GM23338 (cell line): ENCODE measurements around the gene COL4A5. TPM values are rescaled to one million over a fixed set of nuclear protein-coding genes. Genes with fewer than 3 reads are reported as not detected.

Experiments
- ATAC-seq: fragments of 200-7000 bp; cut with Tn5 transposase; 3 replicates; pipeline ENCODE4 v1.9.1; 2020
- DNase-seq: peaks from one replicate; pipeline ENCODE4 v3.0.0-alpha.2; 2015; ENCODE audit warnings: low spot score
- H2AFZ ChIP-seq: fragments of 200-600 bp; sonication (generic); 2 replicates; pipeline ENCODE4 v1.8.0; 2016; ENCODE audit warnings: antibody characterized with exemption, mild to moderate bottlenecking, moderate library complexity
- H3F3A ChIP-seq: fragments of 200-600 bp; sonication (generic); replicated peaks from 2 replicates; pipeline ENCODE4 v1.8.0; 2017; ENCODE audit warnings: antibody characterized with exemption, mixed run types, low read depth
- H3K27ac ChIP-seq: fragments of 200-600 bp; sonication (generic); 2 replicates; pipeline ENCODE4 v1.6.1; 2016; ENCODE audit warnings: low read depth
- H3K27me3 ChIP-seq: fragments of 200-600 bp; sonication (generic); 2 replicates; pipeline ENCODE4 v1.8.0; 2016; ENCODE audit warnings: mild to moderate bottlenecking, mixed run types, moderate library complexity; ENCODE audit not compliant: insufficient read depth
- H3K36me3 ChIP-seq: fragments of 200-600 bp; sonication (generic); 2 replicates; pipeline ENCODE4 v1.8.0; 2016; ENCODE audit warnings: mild to moderate bottlenecking; ENCODE audit not compliant: insufficient read depth
- H3K4me1 ChIP-seq: fragments of 200-600 bp; sonication (generic); 2 replicates; pipeline ENCODE4 v1.8.0; 2016; ENCODE audit warnings: mild to moderate bottlenecking, moderate library complexity; ENCODE audit not compliant: insufficient read depth
- H3K4me2 ChIP-seq: fragments of 200-600 bp; sonication (generic); 2 replicates; pipeline ENCODE4 v1.7.1; 2017; ENCODE audit warnings: mixed run types
- H3K4me3 ChIP-seq: fragments of 200-600 bp; sonication (generic); 2 replicates; pipeline ENCODE4 v1.6.1; 2016; ENCODE audit warnings: mixed run types
- H3K79me2 ChIP-seq: fragments of 200-600 bp; sonication (generic); replicated peaks from 2 replicates; pipeline ENCODE4 v1.8.0; 2017; ENCODE audit warnings: mild to moderate bottlenecking; ENCODE audit not compliant: insufficient read depth
- H3K9me2 ChIP-seq: fragments of 200-600 bp; sonication (generic); 2 replicates; pipeline ENCODE4 v1.8.0; 2017; ENCODE audit not compliant: insufficient read depth
- H4K20me1 ChIP-seq: fragments of 200-600 bp; sonication (generic); replicated peaks from 2 replicates; pipeline ENCODE4 v1.8.0; 2017; ENCODE audit warnings: mild to moderate bottlenecking; ENCODE audit not compliant: insufficient read depth
- H3K27ac Mint-ChIP-seq: 2 replicates; pipeline ENCODE4 v1.8.0; 2020; ENCODE audit warnings: inconsistent platforms, mild to moderate bottlenecking, moderate library complexity, mixed read lengths
- H3K27me3 Mint-ChIP-seq: 3 replicates; pipeline ENCODE4 v1.8.0; 2022; ENCODE audit warnings: low read depth, mild to moderate bottlenecking, moderate library complexity, mixed read lengths, inconsistent platforms; ENCODE audit not compliant: insufficient read depth, poor library complexity
- H3K36me3 Mint-ChIP-seq: 3 replicates; pipeline ENCODE4 v1.8.0; 2021; ENCODE audit warnings: low read depth, mild to moderate bottlenecking, inconsistent platforms, moderate library complexity, mixed read lengths
- H3K4me1 Mint-ChIP-seq: 3 replicates; pipeline ENCODE4 v1.8.0; 2020; ENCODE audit warnings: mild to moderate bottlenecking, inconsistent platforms, mixed read lengths
- H3K4me3 Mint-ChIP-seq: 3 replicates; pipeline ENCODE4 v1.8.0; 2021; ENCODE audit warnings: moderate library complexity, mild to moderate bottlenecking, inconsistent platforms, mixed read lengths
- H3K9me3 Mint-ChIP-seq: 3 replicates; pipeline ENCODE4 v1.8.0; 2020; ENCODE audit warnings: moderate library complexity, mild to moderate bottlenecking, inconsistent platforms, mixed read lengths
- CREB1 ChIP-seq: fragments of 250-450 bp; sonication (Bioruptor Pico); IDR thresholded peaks from 2 replicates; pipeline ENCODE4 v1.5.0; 2020; ENCODE audit warnings: low read depth, mild to moderate bottlenecking, moderate library complexity
- ETS1 ChIP-seq: IDR thresholded peaks from 2 replicates; pipeline ENCODE4 v1.6.1; 2016; ENCODE audit warnings: antibody characterized with exemption
- EZH2 ChIP-seq: fragments of 200-600 bp; sonication (generic); IDR thresholded peaks from one replicate; pipeline ENCODE4 v1.8.0; 2017; ENCODE audit warnings: antibody characterized with exemption, mild to moderate bottlenecking, low read depth; ENCODE audit not compliant: unreplicated experiment
- EZH2phosphoT487 ChIP-seq: fragments of 200-600 bp; sonication (generic); IDR thresholded peaks from one replicate; pipeline ENCODE4 v1.8.1; 2018; ENCODE audit warnings: antibody characterized with exemption; ENCODE audit not compliant: unreplicated experiment
- JUNB ChIP-seq: IDR thresholded peaks from one replicate; pipeline ENCODE4 v1.6.1; 2016; ENCODE audit warnings: antibody characterized with exemption; ENCODE audit not compliant: unreplicated experiment
- NANOG ChIP-seq: IDR thresholded peaks from 2 replicates; pipeline ENCODE4 v1.6.1; 2016; ENCODE audit warnings: antibody characterized with exemption, borderline replicate concordance
- REST ChIP-seq: IDR thresholded peaks from one replicate; pipeline ENCODE4 v1.6.1; 2018; ENCODE audit warnings: antibody characterized with exemption; ENCODE audit not compliant: unreplicated experiment
- STAT1 ChIP-seq: IDR thresholded peaks from one replicate; pipeline ENCODE4 v1.6.1; 2016; ENCODE audit warnings: antibody characterized with exemption; ENCODE audit not compliant: unreplicated experiment
- ZNF114 ChIP-seq: fragments of 250-450 bp; sonication (Bioruptor Pico); IDR thresholded peaks from 2 replicates; pipeline ENCODE4 v1.5.0; 2020; ENCODE audit warnings: mild to moderate bottlenecking, moderate library complexity
- ZNF331 ChIP-seq: fragments of 250-450 bp; sonication (Bioruptor Pico); IDR thresholded peaks from 2 replicates; pipeline ENCODE4 v1.5.0; 2020; ENCODE audit warnings: low read depth, mild to moderate bottlenecking, moderate library complexity
- ZNF462 ChIP-seq: fragments of 250-450 bp; sonication (Bioruptor Pico); IDR thresholded peaks from 2 replicates; pipeline ENCODE4 v1.5.0; 2020; ENCODE audit warnings: mild to moderate bottlenecking, moderate library complexity
- polyA plus RNA-seq: library from polyadenylated mRNA; unstranded; fragments of >200 nt; fragmentation: Nextera tagmentation; extraction: Ambion mirVana; gene quantifications from 2 replicates; pipeline ENCODE4 v1.2.1, GENCODE V29; 2016
- total RNA-seq: library from RNA; depleted of rRNA; stranded (reverse); fragments of >200 nt; shearing (Covaris generic); gene quantifications from 2 replicates; pipeline ENCODE4 v1.2.3, GENCODE V29; 2014

The COL4A5 gene
- total and polyA plus RNA-seq, 2 experiments from 2014 or later: 15.5 to 48.1 TPM

GRCh38 chrX:108737754-108738153 is 298.1 kb downstream of the COL4A5 start:
- Histone ChIP-seq H3K79me2 (no peaks in the 10 kb centered on the region), H3K4me3 (peak overlapping the region; percentile 73), H4K20me1 (no peaks in the 10 kb centered on the region), H3K4me1 (no peaks in the 10 kb centered on the region; the same call in 1 of the 2 replicates), H2AFZ (peak overlapping the region; percentile 94; the same call in 1 of the 2 replicates), H3K36me3 (no peaks in the 10 kb centered on the region; the same call in 1 of the 2 replicates), H3F3A (no peaks in the 10 kb centered on the region), H3K4me2 (peak overlapping the region; percentile 89), H3K9me2 (no peaks in the 10 kb centered on the region), H3K27me3 (peaks cover 30% of the 10 kb centered on the region), H3K27ac (no peak overlapping the region)
- peaks cover 26% of the 10 kb centered on the region for H3K36me3 Mint-ChIP-seq
- peak overlapping the region; percentile 82 for H3K4me3 Mint-ChIP-seq
- TF ChIP-seq CREB1 (no peak), ZNF331 (CRISPR knock-in tag) (no peak), STAT1 (no peak)
- no peak for ATAC-seq
- H3K27me3 Mint-ChIP-seq: peaks cover 27% of the 10 kb centered on the region
- H3K27ac Mint-ChIP-seq: no peak overlapping the region
- H3K9me3 Mint-ChIP-seq: peaks cover 27% of the 10 kb centered on the region
- DNase-seq: no peak
- H3K4me1 Mint-ChIP-seq: peaks cover 7% of the 10 kb centered on the region; the same call in 2 of the 3 replicates

GRCh38 chrX:108740299-108740774 is 300.7 kb downstream of the COL4A5 start:
- H3K4me1 ChIP-seq: no peaks in the 10 kb centered on the region
- Mint-ChIP-seq H3K27me3 (peaks cover 1% of the 10 kb centered on the region), H3K27ac (no peak overlapping the region), H3K4me3 (no peak overlapping the region), H3K36me3 (peaks cover under 1% of the 10 kb centered on the region; the same call in 1 of the 3 replicates), H3K9me3 (peaks cover 1% of the 10 kb centered on the region; the same call in 2 of the 3 replicates), H3K4me1 (peaks cover 5% of the 10 kb centered on the region; the same call in 1 of the 3 replicates)
- H3K9me2 ChIP-seq: no peaks in the 10 kb centered on the region
- H2AFZ ChIP-seq: no peak overlapping the region
- no peak overlapping the region for H3K4me2 ChIP-seq
- H3K27ac ChIP-seq: no peak overlapping the region
- DNase-seq (no peak), ATAC-seq (no peak)
- no peaks in the 10 kb centered on the region for H3F3A ChIP-seq
- H4K20me1 ChIP-seq: no peaks in the 10 kb centered on the region
- peaks cover 5% of the 10 kb centered on the region for H3K27me3 ChIP-seq
- no peaks in the 10 kb centered on the region for H3K79me2 ChIP-seq
- H3K4me3 ChIP-seq: no peak overlapping the region
- no peaks in the 10 kb centered on the region for H3K36me3 ChIP-seq
- TF ChIP-seq ZNF114 (CRISPR knock-in tag) (no peak), EZH2phosphoT487 (no peak), REST (no peak), JUNB (no peak), EZH2 (no peak), ZNF462 (no peak), CREB1 (no peak), ZNF331 (CRISPR knock-in tag) (no peak), NANOG (no peak), ETS1 (no peak), STAT1 (no peak)
